HG02610 (cell line): ENCODE measurements around the gene LTN1.
"Not testable (repeated sequence)": the region's sequence is repeated elsewhere in the genome, so short reads cannot be mapped to it uniquely, and the experiment has no call there.

Source experiments
- ATAC-seq: cut with Tn5 transposase; IDR thresholded peaks from one replicate; pipeline ENCODE4 v1.9.1; 2021; ENCODE audit warnings: mild to moderate bottlenecking, moderate library complexity; ENCODE audit not compliant: unreplicated experiment

The LTN1 gene

GRCh38 chr21:28982637-28983036, 10.0 kb downstream of the LTN1 start:
- no peak for ATAC-seq

- ATAC-seq: no peak
These were observed 13.6 kb downstream of the LTN1 start for GRCh38 chr21:28979092-28979491.

GRCh38 chr21:28975397-28975796, 17.3 kb downstream of the LTN1 start:
- ATAC-seq: no peak

GRCh38 chr21:28974531-28975227, 18.0 kb downstream of the LTN1 start:
- ATAC-seq: no peak

GRCh38 chr21:28972398-28972797, 20.3 kb downstream of the LTN1 start:
- no peak for ATAC-seq

GRCh38 chr21:28971171-28971570, 21.5 kb downstream of the LTN1 start:
- no peak for ATAC-seq

GRCh38 chr21:28963831-28964230, 28.8 kb downstream of the LTN1 start:
- ATAC-seq: no peak

GRCh38 chr21:28962465-28962864, 30.2 kb downstream of the LTN1 start:
- no peak for ATAC-seq

GRCh38 chr21:28961927-28962326, 30.8 kb downstream of the LTN1 start:
- no peak for ATAC-seq

GRCh38 chr21:28960245-28960644, 32.4 kb downstream of the LTN1 start:
- ATAC-seq: no peak

- no peak for ATAC-seq
These were observed 33.1 kb downstream of the LTN1 start for GRCh38 chr21:28959367-28960099.

- peak; percentile 71 for ATAC-seq
These were observed 39.4 kb downstream of the LTN1 start for GRCh38 chr21:28953247-28953646.

GRCh38 chr21:28952686-28953085, 40.0 kb downstream of the LTN1 start:
- ATAC-seq: no peak

GRCh38 chr21:28949318-28949717, 43.4 kb downstream of the LTN1 start:
- no peak for ATAC-seq

- no peak for ATAC-seq
These were observed 48.4 kb downstream of the LTN1 start for GRCh38 chr21:28944296-28944695.

- ATAC-seq: no peak
These were observed 49.0 kb downstream of the LTN1 start for GRCh38 chr21:28943631-28944030.

GRCh38 chr21:28938726-28939125, 54.0 kb downstream of the LTN1 start:
- no peak for ATAC-seq

- ATAC-seq: no peak
These were observed 54.9 kb downstream of the LTN1 start for GRCh38 chr21:28937737-28938136.

GRCh38 chr21:28936721-28937120, 56.0 kb downstream of the LTN1 start:
- no peak for ATAC-seq

GRCh38 chr21:28936036-28936435, 56.6 kb downstream of the LTN1 start:
- no peak for ATAC-seq

- ATAC-seq: no peak
These were observed 60.0 kb downstream of the LTN1 start for GRCh38 chr21:28932717-28933116.

- ATAC-seq: not testable (repeated sequence)
These were observed 60.8 kb downstream of the LTN1 start for GRCh38 chr21:28931708-28932372.
